Left renal pelvis (tissue), 4 donors: ENCODE results near the gene PPFIA1. TPM values are rescaled to one million over a fixed set of nuclear protein-coding genes. Genes with fewer than 3 reads are reported as not detected.

ENCODE experiments used
- DNase-seq, 4 donors: peaks; one replicate each; pipeline ENCODE4 v3.0.0-alpha.2; 2013; ENCODE audit warnings: low read depth in 4 of 4, low spot score in 3 of 4
- polyA plus RNA-seq, 4 donors: library from polyadenylated mRNA; unstranded; fragments of 120-200 nt; gene quantifications; one replicate each; pipeline ENCODE4 v1.2.1, GENCODE V29; 2013; ENCODE audit not compliant: insufficient read length in 4 of 4

PPFIA1 gene
- polyA plus RNA-seq, 4 donors = 39.0 to 52.1 (median 48.2) TPM

DNA sequence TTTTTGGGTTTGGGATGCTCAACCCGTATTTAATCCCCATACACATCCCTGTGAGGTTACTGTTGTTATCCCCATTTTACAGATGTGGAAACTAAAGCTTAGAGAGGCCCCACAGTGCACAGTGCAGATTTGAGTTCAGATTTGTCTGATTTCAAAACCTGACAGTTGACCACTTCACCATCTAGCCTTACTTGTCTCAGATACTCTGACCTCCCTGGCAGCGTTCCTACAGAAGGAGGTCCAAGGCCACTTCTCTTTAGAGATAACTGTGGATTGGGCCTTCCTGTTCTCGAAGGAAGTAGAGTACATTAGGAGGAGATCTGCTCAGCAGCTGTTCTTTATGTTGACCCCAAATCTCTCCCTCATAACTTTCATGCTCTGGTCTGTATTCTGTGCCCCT, 81.2 kb downstream of the PPFIA1 start:
- DNase-seq = no peak

DNA sequence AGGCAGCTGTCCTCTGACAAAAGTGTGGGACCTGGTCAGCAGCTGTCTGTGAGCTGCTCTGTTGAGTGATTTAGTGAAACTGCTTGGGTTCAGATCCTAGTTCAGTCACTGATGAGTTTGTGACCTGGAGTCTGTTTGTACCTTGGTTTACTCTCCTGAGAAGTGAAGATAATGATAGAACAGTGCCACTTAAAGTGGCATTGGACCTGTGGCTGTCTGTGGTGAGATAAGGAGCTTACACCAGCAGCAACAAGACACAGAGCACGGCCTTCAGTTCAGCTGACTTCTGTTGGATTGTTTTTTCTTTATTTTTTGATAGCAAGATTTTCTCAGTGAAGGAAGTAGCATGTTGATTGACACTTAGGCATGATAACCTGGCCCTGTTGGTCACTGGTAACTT, 81.6 kb downstream of the PPFIA1 start:
- no peak for DNase-seq

DNA sequence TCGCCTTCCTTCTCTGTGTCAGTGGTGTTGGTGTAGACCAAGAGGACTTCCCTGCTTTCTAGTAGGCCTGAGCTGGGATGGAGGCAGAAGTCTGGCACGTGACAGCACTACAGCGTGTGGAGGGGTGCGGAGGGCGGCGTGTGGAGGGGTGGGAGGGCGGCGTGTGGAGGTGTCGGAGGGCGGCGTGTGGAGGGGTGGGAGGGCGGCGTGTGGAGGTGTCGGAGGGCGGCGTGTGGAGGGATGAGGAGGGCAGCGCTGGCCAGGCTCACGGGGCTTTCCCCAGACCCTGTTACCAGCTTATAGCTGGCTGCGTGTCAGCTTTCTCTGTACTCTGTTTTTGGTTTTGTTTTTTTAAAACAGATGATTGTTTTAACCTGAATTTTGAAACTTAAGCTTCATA, 82.1 kb downstream of the PPFIA1 start:
- no peak for DNase-seq

DNA sequence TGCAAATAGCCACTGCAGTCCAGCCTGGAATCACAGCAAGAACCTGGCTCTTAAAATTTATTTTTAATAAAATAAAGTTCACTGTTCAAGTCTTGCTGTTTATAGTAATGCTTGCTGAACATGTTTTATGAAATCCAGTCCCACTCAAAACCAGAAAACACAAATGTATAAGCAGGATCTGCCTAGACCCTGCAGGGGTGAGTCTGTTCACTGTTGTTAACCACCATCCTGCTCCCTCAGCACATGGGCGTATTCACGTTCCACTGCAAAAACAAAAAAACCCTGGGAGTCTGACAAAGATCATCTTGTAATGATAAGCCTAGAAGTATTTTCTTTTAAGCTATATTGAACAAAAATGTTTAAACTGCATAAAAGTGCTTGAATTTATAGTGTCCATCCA, 82.8 kb downstream of the PPFIA1 start:
- no peak for DNase-seq

DNA sequence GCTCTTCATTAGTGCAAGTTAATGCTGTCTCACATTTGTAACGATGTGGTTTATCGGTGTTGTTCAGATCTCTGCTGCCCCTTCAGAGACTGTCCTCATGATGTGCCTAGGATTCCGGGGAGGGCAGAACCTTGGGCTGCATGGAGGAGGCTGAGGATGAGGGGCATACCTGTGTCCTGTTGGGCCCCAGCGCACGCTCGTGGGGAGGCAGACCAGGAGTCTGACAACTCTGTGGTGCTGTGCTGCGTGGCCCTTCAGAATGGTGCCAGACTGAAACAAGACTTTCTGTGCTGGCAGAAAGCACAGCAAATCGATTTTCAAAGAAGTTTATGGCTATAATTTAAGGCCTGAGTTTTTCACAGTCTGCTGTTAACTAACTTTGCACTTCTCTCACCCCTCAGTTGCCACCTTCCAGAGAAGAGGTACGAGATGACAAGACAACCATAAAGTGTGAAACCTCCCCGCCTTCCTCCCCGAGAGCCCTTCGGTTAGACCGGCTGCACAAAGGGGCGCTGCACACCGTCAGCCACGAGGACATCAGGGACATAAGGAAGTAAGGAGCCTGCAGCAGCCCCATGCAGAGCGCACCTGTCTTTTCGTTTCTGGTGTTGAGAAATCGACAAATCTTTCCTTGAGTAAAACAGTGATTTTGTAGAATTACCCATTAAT, 83.5 kb downstream of the PPFIA1 start:
- no peak for DNase-seq

DNA sequence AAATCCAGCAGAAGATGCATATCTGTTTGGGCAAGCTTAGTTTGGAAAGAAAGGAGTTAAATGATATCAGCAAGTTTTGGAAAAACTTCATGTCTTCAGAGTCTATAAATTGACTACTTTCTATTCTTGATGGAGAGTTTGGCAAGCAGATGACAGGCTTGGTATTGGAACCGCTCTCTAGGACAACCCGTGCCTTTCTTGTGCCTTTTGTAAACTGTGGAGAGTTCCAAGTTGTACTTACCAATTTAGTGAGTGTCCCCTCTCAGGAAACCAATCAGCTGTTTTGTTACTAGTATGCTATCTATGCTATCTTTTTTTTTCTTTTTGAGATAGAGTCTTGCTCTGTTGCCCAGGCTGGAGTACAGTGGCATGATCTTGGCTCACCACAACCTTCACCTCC, 84.1 kb downstream of the PPFIA1 start:
- no peak for DNase-seq

DNA sequence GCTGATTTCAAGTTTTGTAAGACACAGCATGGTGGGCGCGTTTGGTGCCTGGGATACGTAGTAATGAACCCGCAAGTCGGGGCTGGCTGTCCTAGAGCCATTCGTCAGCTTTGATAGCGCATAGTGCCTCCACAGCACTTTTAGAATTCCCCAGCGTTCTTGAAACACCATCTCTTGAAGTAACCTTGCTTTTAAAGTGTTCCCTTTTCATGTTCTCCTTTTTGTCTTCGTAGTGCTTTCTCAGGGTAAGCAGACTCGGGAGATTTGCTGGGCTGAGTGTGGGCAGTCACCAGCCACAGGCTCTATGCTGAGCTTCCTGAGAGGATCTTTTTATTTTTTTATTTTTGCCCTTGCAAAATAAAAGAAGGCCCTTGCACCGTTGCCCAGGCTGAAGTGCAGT, 88.3 kb downstream of the PPFIA1 start:
- DNase-seq = no peak

DNA sequence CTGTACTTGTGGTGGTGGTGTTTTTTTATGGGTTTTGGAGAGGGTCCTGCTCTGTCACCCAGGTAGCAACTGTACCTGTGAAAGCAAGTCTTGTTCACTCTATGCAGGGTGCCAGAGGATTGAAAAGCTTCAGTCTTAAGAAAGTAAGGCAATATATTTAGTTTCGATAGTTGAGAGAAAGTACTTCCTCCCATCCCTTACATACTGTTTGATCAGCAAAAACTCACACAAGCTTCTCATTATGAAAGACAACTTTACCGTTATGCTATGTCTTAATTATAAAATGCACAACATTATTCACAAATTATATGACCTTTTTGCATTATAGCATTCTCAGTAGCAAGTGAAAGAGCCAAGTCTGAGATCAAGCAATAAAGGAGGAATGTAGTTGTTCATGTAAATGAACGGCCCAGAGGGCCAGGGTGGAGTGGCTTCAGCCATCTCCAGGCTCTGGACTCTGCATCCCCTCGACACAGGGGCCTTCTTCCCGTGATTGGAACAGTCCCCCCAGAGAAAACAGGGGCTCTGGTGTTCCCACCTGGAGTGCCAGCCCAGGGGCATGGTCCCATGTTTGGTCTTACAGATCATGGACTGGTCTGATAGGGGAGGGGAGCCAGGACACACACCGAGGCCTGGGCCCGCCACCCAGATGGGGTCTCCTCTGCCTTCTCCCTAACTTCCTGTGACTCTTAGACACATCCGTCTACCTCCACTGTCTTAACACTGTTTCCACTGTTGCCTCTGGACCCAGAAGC, 89.1 kb downstream of the PPFIA1 start:
- no peak for DNase-seq

DNA sequence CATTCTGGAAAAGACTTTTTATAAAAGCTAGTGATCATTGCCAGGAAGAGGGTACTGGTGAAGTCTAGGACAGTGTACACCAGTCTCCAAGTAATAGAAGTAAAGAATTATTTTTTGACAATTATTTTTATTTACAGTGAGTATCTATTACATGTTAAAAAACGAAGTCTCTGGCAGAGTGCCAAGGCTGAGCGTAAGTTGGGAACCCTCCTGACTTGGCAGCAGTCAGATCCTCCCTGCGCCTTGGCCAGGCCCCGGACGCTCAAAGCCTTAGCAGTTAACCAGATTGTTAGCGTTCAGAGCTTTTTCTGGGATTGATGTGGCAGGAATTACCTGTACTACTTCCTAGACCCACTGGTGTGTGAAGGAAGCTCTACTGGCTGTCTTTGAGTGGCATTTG, 89.7 kb downstream of the PPFIA1 start:
- no peak for DNase-seq

DNA sequence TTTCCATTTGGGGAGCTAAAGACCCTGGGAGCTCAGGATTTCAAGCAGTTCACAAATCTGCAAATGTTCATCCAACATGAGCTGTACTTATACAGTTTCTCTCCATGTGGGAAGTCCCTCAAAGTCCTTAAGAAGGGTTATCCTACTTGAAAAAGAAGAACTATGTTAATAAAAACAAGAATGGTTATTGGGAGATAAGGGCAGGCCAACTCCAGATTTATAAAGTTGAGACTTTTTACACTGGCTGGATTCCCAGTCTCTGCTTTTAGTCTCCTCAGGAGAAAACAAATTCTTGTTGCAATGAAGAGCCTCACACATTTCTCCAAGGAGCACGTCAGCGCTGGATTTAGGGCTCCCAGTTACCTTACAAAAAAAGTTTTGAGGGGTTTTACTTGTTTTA, 93.7 kb downstream of the PPFIA1 start:
- no peak for DNase-seq

DNA sequence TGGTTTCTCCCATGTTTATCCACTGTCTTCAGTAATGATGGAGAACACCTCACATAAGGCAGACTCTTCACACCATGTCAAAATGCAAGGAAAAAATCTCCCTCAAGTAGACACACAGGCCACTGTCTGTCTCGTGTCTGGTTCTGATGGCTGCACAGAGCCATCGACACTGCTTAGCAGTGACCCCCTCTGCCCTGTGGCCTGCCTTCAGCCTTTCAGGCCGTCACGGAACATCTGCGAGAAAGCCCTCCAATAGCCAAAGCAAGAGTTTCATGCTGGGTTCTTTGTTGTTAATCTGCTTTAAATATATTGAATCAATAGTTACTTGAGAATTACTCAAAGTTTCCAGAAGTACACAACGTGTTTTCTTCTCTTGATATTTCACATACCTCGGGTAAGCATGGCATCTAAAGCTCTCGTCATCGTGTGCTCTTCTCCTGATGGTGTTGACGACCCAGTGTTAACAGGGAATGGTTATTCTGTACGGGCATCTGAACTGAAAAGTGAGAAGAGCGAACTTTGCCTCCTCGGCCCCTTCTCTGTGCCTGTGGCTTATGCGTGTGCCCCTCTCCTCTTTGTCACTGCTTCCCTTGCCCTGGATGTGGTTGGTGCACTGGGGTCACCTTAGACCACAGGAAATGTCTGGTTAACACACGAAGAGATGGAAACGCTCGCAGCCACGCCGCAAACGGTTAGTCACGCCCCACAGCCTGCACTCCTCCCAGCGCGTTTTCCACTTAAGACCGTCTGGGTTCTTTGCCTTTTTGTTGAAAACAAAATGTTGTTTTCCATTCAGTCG, 94.5 kb downstream of the PPFIA1 start:
- DNase-seq = no peak

DNA sequence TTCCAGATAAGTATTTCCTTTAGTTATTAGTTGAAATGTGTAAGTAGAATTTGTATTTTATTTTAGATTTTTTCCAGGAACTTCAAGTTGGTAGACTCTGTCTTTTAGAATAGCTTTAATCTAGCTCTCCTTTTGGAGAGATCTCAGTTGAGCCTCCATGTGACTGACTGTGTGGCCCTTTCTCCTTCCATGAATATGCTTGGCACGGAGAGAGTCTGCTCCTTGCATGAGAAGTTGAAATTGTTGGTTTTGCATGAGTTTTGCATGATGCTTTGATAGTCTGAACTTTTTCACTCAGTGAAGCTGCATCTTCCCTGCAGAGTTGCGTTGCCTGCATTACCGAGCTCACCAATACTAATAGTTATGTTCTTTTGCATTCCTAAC, 95.0 kb downstream of the PPFIA1 start:
- no peak for DNase-seq

DNA sequence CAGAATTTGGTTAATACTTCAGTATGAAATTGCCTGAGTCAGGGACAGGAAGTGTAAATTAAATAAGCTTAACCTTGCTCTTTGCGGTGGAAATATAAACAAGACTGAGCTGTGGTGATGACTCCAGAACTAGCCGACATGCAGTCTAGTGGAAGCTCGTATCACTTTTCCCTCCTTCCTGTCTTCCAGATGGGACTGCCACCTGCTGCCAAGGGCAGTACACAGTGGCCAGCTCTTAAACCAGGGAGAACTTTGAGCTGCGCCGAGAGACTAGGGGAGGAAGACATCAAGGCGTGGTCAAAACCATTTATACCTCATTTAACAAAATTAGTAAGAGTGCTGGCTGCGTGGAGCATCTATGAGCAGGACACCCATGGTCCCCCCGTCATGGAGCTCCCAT, 96.6 kb downstream of the PPFIA1 start:
- DNase-seq = no peak

DNA sequence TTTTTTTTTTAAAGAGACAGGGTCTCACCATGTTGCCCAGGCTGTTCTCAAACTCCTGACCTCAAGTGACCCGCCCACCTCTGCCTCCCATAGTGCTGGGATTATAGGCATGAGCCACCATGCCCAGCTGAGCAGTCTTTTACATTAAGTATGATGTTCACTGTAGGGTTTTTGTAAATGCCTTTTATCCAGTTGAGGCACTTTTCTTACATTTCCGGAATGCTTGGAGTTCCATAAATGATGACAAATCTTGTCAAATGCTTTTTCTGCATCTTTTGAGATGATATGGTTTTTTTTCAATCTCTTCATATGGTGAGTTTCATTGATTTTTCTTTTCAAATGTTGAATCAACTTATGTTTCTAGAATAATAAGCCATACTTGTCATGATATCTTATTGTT, 98.5 kb downstream of the PPFIA1 start:
- no peak for DNase-seq

DNA sequence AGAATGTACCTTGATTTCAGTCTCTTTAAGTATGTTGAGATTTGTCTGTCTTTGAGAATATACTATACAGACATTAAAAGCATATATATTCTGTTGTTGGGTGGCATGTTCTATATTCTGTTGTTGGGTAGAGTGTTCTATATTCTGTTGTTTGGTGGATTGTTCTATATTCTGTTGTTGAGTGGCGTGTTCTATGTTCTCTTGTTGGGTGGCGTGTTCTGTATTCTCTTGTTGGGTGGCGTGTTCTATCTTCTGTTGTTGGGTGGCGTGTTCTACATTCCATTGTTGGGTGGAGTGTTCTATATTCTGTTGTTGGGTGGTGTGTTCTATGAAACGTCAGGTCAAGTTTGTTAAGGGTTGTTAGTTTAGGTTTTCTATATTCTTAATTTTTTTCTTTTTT, 100.8 kb downstream of the PPFIA1 start:
- no peak for DNase-seq

DNA sequence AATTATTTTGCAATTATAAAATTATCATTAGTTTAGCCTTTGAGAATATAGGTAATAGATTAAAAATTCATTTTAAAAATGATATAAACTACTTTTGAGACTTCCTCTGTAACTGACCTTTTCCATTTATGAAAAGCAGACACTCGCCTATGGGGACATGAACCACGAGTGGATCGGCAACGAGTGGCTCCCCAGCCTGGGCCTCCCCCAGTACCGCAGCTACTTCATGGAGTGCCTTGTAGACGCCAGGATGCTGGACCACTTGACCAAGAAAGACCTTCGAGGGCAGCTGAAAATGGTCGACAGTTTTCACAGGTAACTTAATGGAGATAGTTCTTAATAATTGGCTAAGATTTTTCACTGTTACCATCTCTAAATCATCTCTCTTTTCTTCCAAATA, 101.6 kb downstream of the PPFIA1 start:
- DNase-seq = no peak

DNA sequence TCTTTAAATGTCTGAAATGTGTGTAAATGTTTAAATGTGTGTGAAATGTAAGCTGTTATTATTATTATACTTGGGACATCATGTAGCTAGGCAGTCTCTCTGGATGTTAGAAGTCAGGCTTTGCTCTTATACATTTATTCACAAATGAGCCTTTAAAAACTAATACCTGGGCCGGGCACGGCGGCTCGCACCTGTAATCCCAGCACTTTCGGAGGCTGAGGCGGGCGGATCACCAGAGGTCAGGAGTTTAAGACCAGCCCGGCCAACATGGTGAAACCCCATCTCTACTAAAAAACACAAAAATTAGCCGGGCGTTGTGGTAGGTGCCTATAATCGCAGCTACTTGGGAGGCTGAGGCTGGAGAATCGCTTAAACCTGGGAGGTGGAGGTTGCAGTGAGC, 106.1 kb downstream of the PPFIA1 start:
- no peak for DNase-seq

DNA sequence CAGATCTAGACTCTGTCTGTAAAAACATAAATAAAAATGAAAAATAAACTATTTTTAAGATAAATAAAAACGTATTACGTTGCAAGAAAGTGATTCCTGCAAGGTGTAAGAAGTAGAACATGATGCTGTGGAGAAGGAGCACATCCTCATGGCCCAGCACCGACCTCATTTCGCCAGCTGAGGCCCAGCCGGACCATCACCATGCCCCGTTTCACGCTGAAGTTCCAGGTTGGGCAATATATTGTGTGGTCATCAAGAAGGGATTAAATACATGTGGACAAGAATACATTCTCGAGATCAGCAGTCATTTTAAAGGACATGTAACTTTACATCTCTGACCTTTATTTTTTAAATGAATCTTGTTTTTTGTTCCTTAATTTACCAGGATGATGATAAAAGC, 107.2 kb downstream of the PPFIA1 start:
- no peak for DNase-seq

DNA sequence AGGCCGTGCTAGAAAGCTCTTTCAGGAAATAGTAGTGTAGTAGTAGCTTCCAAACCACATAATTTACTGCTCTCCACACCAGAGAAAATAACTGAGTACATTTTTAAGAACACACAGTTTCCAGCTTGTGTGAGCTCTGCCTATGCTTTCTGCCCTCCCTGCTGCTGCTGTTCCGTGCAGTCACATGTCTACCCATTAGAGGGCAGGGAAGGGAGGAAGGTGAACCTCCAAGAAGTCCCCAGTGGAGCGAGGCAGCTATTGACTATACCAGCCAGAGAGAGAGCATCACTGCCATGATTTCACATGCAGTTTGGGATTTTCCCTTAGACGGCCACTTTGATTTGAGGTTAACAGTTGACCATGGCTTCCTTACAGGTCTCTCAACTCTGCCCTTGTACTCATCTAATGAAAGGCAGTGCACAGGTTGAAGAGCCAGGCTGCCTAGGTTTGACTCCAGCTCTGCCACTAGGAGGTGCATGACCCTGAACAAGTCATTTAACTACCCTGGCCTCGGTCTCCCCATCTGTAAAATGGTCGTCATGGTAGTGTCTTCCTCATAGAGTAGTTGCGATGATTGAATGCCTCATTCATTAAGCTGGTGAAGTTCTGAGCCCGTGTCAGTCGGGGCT, 108.1 kb downstream of the PPFIA1 start:
- no peak for DNase-seq

DNA sequence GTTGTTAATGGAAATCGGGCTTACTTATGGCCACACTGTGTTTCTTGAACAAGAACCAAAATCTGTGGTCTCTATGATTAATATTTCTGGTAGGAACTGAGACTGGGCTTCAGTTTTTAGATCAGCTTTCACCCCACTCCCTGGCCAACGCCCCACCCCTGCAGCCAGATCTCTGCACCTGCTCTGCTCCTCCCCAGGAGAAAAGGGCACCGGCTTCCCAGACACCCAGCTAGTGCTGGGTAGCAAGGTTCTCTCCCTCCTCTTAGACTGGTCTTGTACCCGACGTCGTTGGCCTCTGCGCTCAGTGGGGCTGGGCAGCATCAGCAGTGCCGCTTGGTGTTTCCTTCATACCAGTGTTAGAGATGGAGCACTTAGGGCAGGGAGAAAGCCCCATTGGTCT, 110.9 kb downstream of the PPFIA1 start:
- DNase-seq = no peak
